RWPE2 (cell line): Measurements from ENCODE around the gene DEXI.

ENCODE experiments used
- ATAC-seq: fragments of 200-7000 bp; cut with Tn5 transposase; 3 replicates; pipeline ENCODE4 v1.9.1; 2021; ENCODE audit warnings: low read depth
- DNase-seq: peaks from one replicate; pipeline ENCODE4 v3.0.0-alpha.2; 2020; ENCODE audit warnings: low spot score
- H3K27ac ChIP-seq: fragments of 450-650 bp; 2 replicates; pipeline ENCODE4 v1.5.1; 2017; ENCODE audit warnings: mild to moderate bottlenecking; ENCODE audit not compliant: poor library complexity, severe bottlenecking
- H3K27me3 ChIP-seq: fragments of 250-450 bp; sonication (Bioruptor Pico); 2 replicates; pipeline ENCODE4 v1.5.1; 2021; ENCODE audit warnings: mild to moderate bottlenecking, moderate library complexity; ENCODE audit not compliant: insufficient read depth, poor library complexity, severe bottlenecking
- H3K36me3 ChIP-seq: fragments of 250-450 bp; sonication (Bioruptor Pico); 2 replicates; pipeline ENCODE4 v1.5.1; 2020; ENCODE audit warnings: low read depth, mild to moderate bottlenecking, moderate library complexity
- H3K4me1 ChIP-seq: fragments of 250-450 bp; sonication (Bioruptor Pico); 2 replicates; pipeline ENCODE4 v1.5.1; 2021; ENCODE audit warnings: mild to moderate bottlenecking, moderate library complexity; ENCODE audit not compliant: insufficient read depth, poor library complexity, severe bottlenecking
- H3K4me3 ChIP-seq: fragments of 250-450 bp; sonication (Bioruptor Pico); 2 replicates; pipeline ENCODE4 v1.5.1; 2021; ENCODE audit warnings: mild to moderate bottlenecking, moderate library complexity; ENCODE audit not compliant: severe bottlenecking
- H3K9me3 ChIP-seq: fragments of 250-450 bp; sonication (Bioruptor Pico); 2 replicates; pipeline ENCODE4 v1.5.1; 2021; ENCODE audit warnings: mild to moderate bottlenecking, moderate library complexity; ENCODE audit not compliant: severe bottlenecking
- CTCF ChIP-seq: fragments of 450-650 bp; IDR thresholded peaks from one replicate; pipeline ENCODE4 v1.5.1; 2017; ENCODE audit warnings: mild to moderate bottlenecking, moderate library complexity; ENCODE audit not compliant: poor library complexity, severe bottlenecking

Gene DEXI

GRCh38 chr16:10880594-10881452, 61.4 kb downstream of the DEXI start:
- Histone ChIP-seq H3K36me3 (no peaks in the 10 kb centered on the region), H3K27me3 (peaks cover 17% of the 10 kb centered on the region), H3K4me1 (peaks cover 6% of the 10 kb centered on the region), H3K9me3 (no peaks in the 10 kb centered on the region), H3K4me3 (no peak overlapping the region), H3K27ac (no peak overlapping the region)
- DNase-seq = no peak
- ATAC-seq = no peak
- TF ChIP-seq CTCF = no peak

- H3K4me1 ChIP-seq = peaks cover 6% of the 10 kb centered on the region
Observed at GRCh38 chr16:10879681-10880589, 62.3 kb downstream of the DEXI start.

More at GRCh38 chr16:10879681-10880589, 62.3 kb downstream of the DEXI start:
- DNase-seq = no peak
- Histone ChIP-seq H3K4me3 (no peak overlapping the region), H3K9me3 (no peaks in the 10 kb centered on the region), H3K27ac (no peak overlapping the region), H3K36me3 (no peaks in the 10 kb centered on the region), H3K27me3 (peaks cover 17% of the 10 kb centered on the region)
- no peak for ATAC-seq
- TF ChIP-seq CTCF = no peak
